ENCODE results near the gene PRKACB.
A peak's percentile ranks its signal among the peaks of the same experiment; 100 is the strongest.

Gene PRKACB

DNA sequence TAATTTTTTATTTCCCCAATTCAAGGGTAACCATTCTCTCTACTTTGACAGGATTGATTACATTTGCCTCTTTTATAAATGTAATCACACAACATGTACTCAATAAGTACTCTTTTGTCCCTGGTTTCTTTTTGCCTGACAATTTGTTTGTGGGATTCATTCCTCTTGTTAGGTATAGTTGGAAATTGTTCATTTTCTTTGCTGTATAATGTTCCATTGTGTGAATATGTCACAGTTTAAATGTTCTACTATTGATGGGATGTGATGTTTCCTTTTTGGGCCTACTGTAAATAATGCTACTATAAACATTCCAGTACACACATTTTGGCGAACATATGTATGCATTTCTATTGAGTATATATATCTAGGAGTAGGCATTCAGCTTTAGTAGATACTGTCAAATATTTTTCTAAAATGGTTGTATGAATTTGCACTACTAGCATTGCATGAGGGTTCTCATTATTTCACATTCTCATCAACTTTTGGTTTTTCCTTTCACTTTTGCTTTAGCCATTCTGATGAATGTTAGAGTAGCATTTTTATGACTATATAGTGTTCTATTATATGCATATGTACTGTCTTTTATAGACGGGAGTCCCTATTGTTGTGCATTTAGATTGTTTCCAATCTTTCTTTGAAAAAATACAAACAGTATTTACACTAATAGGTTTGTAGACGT lies 35.0 kb upstream of the PRKACB start:
- DNase-seq (ENCODE audit: low read depth in 2 of 2), result no peak
- no peak for TF ChIP-seq CTCF (IDR thresholded peaks at IDR 0.05; ENCODE audit: low read depth, low read length)
- no peak overlapping the region for H3K4me3 ChIP-seq (replicated peaks in 1 of 2; ENCODE audit: low read depth in 2 of 2, low read length in 2 of 2)

DNA sequence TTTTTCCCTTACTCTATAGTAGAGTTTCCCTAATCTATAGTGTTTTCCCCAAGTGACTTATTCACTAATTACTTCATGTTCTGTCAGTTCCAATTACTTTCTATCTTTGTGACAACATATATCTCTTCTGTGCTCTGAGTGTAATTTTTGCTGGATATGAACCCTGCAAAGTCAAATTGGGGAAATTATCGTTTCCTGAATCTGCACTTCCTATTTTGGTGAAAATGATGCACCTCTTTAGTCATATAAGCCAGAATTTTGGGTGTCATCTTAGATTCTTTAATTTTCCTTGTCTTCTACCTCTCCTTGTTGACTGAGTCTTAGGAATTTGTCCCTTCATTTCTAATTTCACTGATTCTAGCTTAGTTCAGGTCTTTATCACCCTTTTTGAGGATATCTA lies 33.4 kb upstream of the PRKACB start:
- no peak for DNase-seq (ENCODE audit: low read depth in 2 of 2)
- no peak for TF ChIP-seq CTCF (IDR thresholded peaks at IDR 0.05; ENCODE audit: low read depth, low read length)
- H3K4me3 ChIP-seq (replicated peaks in 1 of 2; ENCODE audit: low read depth in 2 of 2, low read length in 2 of 2), result no peak overlapping the region

DNA sequence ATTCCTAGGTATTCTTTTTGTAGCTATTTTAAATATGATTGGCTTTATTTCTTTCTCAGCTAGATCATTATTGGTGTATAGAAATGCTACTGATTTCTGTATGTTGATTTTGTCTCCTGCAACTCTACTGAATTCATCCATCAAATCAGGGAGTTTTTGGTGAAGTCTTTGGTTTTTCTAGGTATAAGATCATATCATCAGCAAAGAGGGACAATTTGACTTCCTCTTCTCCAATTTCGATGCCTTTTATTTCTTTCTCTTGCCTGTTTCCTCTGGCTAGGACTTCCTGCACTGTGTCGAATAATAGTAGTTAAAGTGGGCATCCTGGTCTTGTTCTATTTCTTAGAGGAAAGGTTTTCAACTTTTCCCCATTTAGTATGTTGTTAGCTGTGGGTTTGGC lies 27.5 kb upstream of the PRKACB start:
- no peak for DNase-seq (ENCODE audit: low read depth in 2 of 2)
- no peak for TF ChIP-seq CTCF (IDR thresholded peaks at IDR 0.05; ENCODE audit: low read depth, low read length)
- no peak overlapping the region for H3K4me3 ChIP-seq (replicated peaks in 1 of 2; ENCODE audit: low read depth in 2 of 2, low read length in 2 of 2)

- no peak for TF ChIP-seq CTCF (IDR thresholded peaks at IDR 0.05; ENCODE audit: low read depth, low read length)
- H3K4me3 ChIP-seq (replicated peaks in 1 of 2; ENCODE audit: low read depth in 2 of 2, low read length in 2 of 2), result no peak overlapping the region
- peak; percentile 32 to 74 for DNase-seq (ENCODE audit: low read depth in 2 of 2)
Observed at GRCh38 chr1:84117868-84118267, 26.2 kb upstream of the PRKACB start.

- DNase-seq (ENCODE audit: low read depth in 2 of 2), result no peak
- TF ChIP-seq CTCF (IDR thresholded peaks at IDR 0.05; ENCODE audit: low read depth, low read length), result no peak
Observed at GRCh38 chr1:84121360-84121759, 22.7 kb upstream of the PRKACB start.

DNA sequence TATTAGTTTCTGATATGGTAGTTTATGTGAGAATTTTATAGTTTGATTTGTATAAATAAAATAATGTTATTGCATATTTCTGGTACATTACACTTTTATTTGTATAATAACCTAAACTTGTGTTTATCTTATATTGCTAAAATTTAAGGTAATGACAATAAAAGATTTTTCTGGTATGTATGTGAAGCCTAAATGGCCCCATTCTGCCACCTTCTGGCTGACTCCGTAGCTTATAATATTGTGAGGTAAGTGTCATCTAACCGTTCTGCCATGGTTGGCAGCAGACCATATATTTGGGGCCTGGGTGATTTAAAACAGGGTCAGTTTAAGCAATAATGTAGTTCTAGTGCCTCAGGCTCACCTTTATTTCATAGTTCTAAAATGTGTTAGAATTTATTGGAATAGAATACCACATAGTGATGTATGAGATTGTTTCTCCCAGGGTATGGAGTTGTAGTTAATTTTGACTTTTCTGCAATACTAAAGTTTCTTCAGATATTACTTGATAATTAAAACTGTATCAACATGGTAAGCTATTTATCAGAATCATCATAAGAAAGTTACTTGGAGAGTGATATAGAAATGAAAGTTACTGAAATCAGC lies 21.2 kb upstream of the PRKACB start:
- no peak overlapping the region for H3K4me3 ChIP-seq (replicated peaks in 1 of 2; ENCODE audit: low read depth in 2 of 2, low read length in 2 of 2)
- peak; percentile 66 for TF ChIP-seq CTCF (IDR thresholded peaks at IDR 0.05; ENCODE audit: low read depth, low read length)
- DNase-seq (ENCODE audit: low read depth in 2 of 2), result peak; percentile 72 to 80

More at GRCh38 chr1:84121360-84121759, 22.7 kb upstream of the PRKACB start:
- H3K4me3 ChIP-seq (replicated peaks in 1 of 2; ENCODE audit: low read depth in 2 of 2, low read length in 2 of 2), result no peak overlapping the region
